BLaER1 treated with 17β-estradiol and CSF1 and Interleukin-3, amounts not matched to agents 10 nM and 100 nM (cell line): ENCODE results near the gene CTTN.

ENCODE experiments used
- H3K27ac ChIP-seq, 11 experiments: shearing (Covaris generic); formaldehyde crosslinking; 2 replicates each; pipeline ENCODE4 v1.8.1; 2022
- H3K27me3 ChIP-seq, 11 experiments: shearing (Covaris generic); formaldehyde crosslinking; 2 replicates each; pipeline ENCODE4 v1.8.1; 2022
- H3K36me3 ChIP-seq, 11 experiments: shearing (Covaris generic); formaldehyde crosslinking; 2 replicates each; pipeline ENCODE4 v1.8.1; 2022
- H3K4me1 ChIP-seq, 10 experiments: shearing (Covaris generic); formaldehyde crosslinking; 2 replicates each; pipeline ENCODE4 v1.8.1; 2022
- H3K4me2 ChIP-seq, 11 experiments: shearing (Covaris generic); formaldehyde crosslinking; 2 replicates each; pipeline ENCODE4 v1.8.1; 2022
- H3K4me3 ChIP-seq, 10 experiments: shearing (Covaris generic); formaldehyde crosslinking; 2 replicates each; pipeline ENCODE4 v1.8.1; 2022
- H3K9ac ChIP-seq, 11 experiments: shearing (Covaris generic); formaldehyde crosslinking; 2 replicates each; pipeline ENCODE4 v1.8.1; 2022
- H3K9me3 ChIP-seq, 11 experiments: shearing (Covaris generic); formaldehyde crosslinking; replicated peaks in 1 of 11; 2 replicates each; pipeline ENCODE4 v1.8.1; 2022
- H4K20me1 ChIP-seq, 11 experiments: shearing (Covaris generic); formaldehyde crosslinking; 2 replicates each; pipeline ENCODE4 v1.8.1; 2022
- Cebpa-rat ChIP-seq, 11 experiments: shearing (Covaris generic); IDR thresholded peaks; 2 replicates each; pipeline ENCODE4 v1.8.1; 2022

CTTN gene

DNA sequence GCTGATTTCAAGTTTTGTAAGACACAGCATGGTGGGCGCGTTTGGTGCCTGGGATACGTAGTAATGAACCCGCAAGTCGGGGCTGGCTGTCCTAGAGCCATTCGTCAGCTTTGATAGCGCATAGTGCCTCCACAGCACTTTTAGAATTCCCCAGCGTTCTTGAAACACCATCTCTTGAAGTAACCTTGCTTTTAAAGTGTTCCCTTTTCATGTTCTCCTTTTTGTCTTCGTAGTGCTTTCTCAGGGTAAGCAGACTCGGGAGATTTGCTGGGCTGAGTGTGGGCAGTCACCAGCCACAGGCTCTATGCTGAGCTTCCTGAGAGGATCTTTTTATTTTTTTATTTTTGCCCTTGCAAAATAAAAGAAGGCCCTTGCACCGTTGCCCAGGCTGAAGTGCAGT lies 39.6 kb upstream of the CTTN start:
- H3K4me2 ChIP-seq = peak overlapping the region in 3 of 11 experiments; percentile 40 to 88 (median 77); a peak in 6 of 22 replicates
- H4K20me1 ChIP-seq = peaks cover 44 to 95% (median 70%) of the 10 kb centered on the region in 11 experiments; a peak in 21 of 22 replicates
- H3K27me3 ChIP-seq = peaks cover 0 to 11% (median 3%) of the 10 kb centered on the region in 11 experiments; a peak in 6 of 22 replicates
- H3K4me1 ChIP-seq = peaks cover 3 to 36% (median 12%) of the 10 kb centered on the region in 10 experiments
- TF ChIP-seq Cebpa-rat (IDR thresholded peaks at IDR 0.05) = no peak
- no peaks in the 10 kb centered on the region for H3K9me3 ChIP-seq
- no peak overlapping the region for H3K9ac ChIP-seq
- peak overlapping the region in 1 of 11 experiments; percentile 1; a peak in 1 of 22 replicates for H3K27ac ChIP-seq
- no peak overlapping the region for H3K4me3 ChIP-seq
- H3K36me3 ChIP-seq = peaks cover 80 to 100% (median 99%) of the 10 kb centered on the region in 11 experiments

DNA sequence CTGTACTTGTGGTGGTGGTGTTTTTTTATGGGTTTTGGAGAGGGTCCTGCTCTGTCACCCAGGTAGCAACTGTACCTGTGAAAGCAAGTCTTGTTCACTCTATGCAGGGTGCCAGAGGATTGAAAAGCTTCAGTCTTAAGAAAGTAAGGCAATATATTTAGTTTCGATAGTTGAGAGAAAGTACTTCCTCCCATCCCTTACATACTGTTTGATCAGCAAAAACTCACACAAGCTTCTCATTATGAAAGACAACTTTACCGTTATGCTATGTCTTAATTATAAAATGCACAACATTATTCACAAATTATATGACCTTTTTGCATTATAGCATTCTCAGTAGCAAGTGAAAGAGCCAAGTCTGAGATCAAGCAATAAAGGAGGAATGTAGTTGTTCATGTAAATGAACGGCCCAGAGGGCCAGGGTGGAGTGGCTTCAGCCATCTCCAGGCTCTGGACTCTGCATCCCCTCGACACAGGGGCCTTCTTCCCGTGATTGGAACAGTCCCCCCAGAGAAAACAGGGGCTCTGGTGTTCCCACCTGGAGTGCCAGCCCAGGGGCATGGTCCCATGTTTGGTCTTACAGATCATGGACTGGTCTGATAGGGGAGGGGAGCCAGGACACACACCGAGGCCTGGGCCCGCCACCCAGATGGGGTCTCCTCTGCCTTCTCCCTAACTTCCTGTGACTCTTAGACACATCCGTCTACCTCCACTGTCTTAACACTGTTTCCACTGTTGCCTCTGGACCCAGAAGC lies 38.7 kb upstream of the CTTN start:
- Histone ChIP-seq H3K27ac (no peak overlapping the region), H4K20me1 (peaks cover 52 to 97% (median 71%) of the 10 kb centered on the region in 11 experiments; a peak in 21 of 22 replicates), H3K4me1 (peaks cover 12 to 45% (median 21%) of the 10 kb centered on the region in 10 experiments), H3K9me3 (no peaks in the 10 kb centered on the region), H3K4me2 (peak overlapping the region in 8 of 11 experiments; percentile 18 to 88 (median 34); a peak in 13 of 22 replicates), H3K27me3 (peaks cover 0 to 17% (median 8%) of the 10 kb centered on the region in 11 experiments; a peak in 7 of 22 replicates), H3K9ac (no peak overlapping the region), H3K36me3 (peaks cover 78 to 100% (median 97%) of the 10 kb centered on the region in 11 experiments), H3K4me3 (no peak overlapping the region)
- no peak for TF ChIP-seq Cebpa-rat (IDR thresholded peaks at IDR 0.05)

DNA sequence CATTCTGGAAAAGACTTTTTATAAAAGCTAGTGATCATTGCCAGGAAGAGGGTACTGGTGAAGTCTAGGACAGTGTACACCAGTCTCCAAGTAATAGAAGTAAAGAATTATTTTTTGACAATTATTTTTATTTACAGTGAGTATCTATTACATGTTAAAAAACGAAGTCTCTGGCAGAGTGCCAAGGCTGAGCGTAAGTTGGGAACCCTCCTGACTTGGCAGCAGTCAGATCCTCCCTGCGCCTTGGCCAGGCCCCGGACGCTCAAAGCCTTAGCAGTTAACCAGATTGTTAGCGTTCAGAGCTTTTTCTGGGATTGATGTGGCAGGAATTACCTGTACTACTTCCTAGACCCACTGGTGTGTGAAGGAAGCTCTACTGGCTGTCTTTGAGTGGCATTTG lies 38.1 kb upstream of the CTTN start:
- Histone ChIP-seq H3K4me1 (peaks cover 18 to 51% (median 27%) of the 10 kb centered on the region in 10 experiments), H3K9ac (no peak overlapping the region), H3K36me3 (peaks cover 78 to 99% (median 92%) of the 10 kb centered on the region in 11 experiments), H3K27ac (no peak overlapping the region), H3K9me3 (no peaks in the 10 kb centered on the region), H3K27me3 (peaks cover 0 to 17% (median 8%) of the 10 kb centered on the region in 11 experiments; a peak in 8 of 22 replicates), H3K4me3 (no peak overlapping the region), H4K20me1 (peaks cover 56 to 100% (median 77%) of the 10 kb centered on the region in 11 experiments), H3K4me2 (peak overlapping the region in 6 of 11 experiments; percentile 18 to 77 (median 26); a peak in 8 of 22 replicates)
- no peak for TF ChIP-seq Cebpa-rat (IDR thresholded peaks at IDR 0.05)

DNA sequence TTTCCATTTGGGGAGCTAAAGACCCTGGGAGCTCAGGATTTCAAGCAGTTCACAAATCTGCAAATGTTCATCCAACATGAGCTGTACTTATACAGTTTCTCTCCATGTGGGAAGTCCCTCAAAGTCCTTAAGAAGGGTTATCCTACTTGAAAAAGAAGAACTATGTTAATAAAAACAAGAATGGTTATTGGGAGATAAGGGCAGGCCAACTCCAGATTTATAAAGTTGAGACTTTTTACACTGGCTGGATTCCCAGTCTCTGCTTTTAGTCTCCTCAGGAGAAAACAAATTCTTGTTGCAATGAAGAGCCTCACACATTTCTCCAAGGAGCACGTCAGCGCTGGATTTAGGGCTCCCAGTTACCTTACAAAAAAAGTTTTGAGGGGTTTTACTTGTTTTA lies 34.2 kb upstream of the CTTN start:
- Histone ChIP-seq H4K20me1 (peaks cover 58 to 100% (median 86%) of the 10 kb centered on the region in 11 experiments), H3K27ac (no peak overlapping the region), H3K9me3 (peaks cover 0 to 14% (median 11%) of the 10 kb centered on the region in 11 experiments; a peak in 19 of 22 replicates), H3K27me3 (peaks cover 0 to 26% (median 8%) of the 10 kb centered on the region in 11 experiments; a peak in 12 of 22 replicates), H3K36me3 (peaks cover 73 to 100% (median 87%) of the 10 kb centered on the region in 11 experiments), H3K4me3 (no peak overlapping the region), H3K4me1 (peaks cover 25 to 46% (median 33%) of the 10 kb centered on the region in 10 experiments), H3K9ac (no peak overlapping the region), H3K4me2 (peak overlapping the region; percentile 53 to 88 (median 74); a peak in 21 of 22 replicates)
- TF ChIP-seq Cebpa-rat (IDR thresholded peaks at IDR 0.05) = no peak

DNA sequence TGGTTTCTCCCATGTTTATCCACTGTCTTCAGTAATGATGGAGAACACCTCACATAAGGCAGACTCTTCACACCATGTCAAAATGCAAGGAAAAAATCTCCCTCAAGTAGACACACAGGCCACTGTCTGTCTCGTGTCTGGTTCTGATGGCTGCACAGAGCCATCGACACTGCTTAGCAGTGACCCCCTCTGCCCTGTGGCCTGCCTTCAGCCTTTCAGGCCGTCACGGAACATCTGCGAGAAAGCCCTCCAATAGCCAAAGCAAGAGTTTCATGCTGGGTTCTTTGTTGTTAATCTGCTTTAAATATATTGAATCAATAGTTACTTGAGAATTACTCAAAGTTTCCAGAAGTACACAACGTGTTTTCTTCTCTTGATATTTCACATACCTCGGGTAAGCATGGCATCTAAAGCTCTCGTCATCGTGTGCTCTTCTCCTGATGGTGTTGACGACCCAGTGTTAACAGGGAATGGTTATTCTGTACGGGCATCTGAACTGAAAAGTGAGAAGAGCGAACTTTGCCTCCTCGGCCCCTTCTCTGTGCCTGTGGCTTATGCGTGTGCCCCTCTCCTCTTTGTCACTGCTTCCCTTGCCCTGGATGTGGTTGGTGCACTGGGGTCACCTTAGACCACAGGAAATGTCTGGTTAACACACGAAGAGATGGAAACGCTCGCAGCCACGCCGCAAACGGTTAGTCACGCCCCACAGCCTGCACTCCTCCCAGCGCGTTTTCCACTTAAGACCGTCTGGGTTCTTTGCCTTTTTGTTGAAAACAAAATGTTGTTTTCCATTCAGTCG lies 33.4 kb upstream of the CTTN start:
- peaks cover 68 to 100% (median 79%) of the 10 kb centered on the region in 11 experiments for H3K36me3 ChIP-seq
- peak overlapping the region; percentile 53 to 88 (median 74) for H3K4me2 ChIP-seq

DNA sequence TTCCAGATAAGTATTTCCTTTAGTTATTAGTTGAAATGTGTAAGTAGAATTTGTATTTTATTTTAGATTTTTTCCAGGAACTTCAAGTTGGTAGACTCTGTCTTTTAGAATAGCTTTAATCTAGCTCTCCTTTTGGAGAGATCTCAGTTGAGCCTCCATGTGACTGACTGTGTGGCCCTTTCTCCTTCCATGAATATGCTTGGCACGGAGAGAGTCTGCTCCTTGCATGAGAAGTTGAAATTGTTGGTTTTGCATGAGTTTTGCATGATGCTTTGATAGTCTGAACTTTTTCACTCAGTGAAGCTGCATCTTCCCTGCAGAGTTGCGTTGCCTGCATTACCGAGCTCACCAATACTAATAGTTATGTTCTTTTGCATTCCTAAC lies 32.8 kb upstream of the CTTN start:
- Histone ChIP-seq H3K27ac (no peak overlapping the region), H3K4me3 (peak overlapping the region in 1 of 10 experiments; percentile 32; a peak in 1 of 20 replicates), H3K4me2 (peak overlapping the region; percentile 53 to 88 (median 74); a peak in 20 of 22 replicates), H3K9me3 (peaks cover 0 to 20% (median 17%) of the 10 kb centered on the region in 11 experiments; a peak in 19 of 22 replicates), H3K27me3 (peaks cover 0 to 26% (median 8%) of the 10 kb centered on the region in 11 experiments; a peak in 12 of 22 replicates), H4K20me1 (peaks cover 47 to 99% (median 73%) of the 10 kb centered on the region in 11 experiments), H3K4me1 (peaks cover 17 to 33% (median 26%) of the 10 kb centered on the region in 10 experiments), H3K9ac (no peak overlapping the region), H3K36me3 (peaks cover 65 to 99% (median 79%) of the 10 kb centered on the region in 11 experiments)
- no peak for TF ChIP-seq Cebpa-rat (IDR thresholded peaks at IDR 0.05)

More for the DNA sequence above, 33.4 kb upstream of the CTTN start:
- H4K20me1 ChIP-seq = peaks cover 53 to 100% (median 79%) of the 10 kb centered on the region in 11 experiments
- peak overlapping the region in 2 of 11 experiments; percentile 7; a peak in 1 of 22 replicates for H3K9ac ChIP-seq
- H3K9me3 ChIP-seq = peaks cover 0 to 15% (median 13%) of the 10 kb centered on the region in 11 experiments; a peak in 19 of 22 replicates
- peaks cover 18 to 39% (median 29%) of the 10 kb centered on the region in 10 experiments for H3K4me1 ChIP-seq
- peak overlapping the region in 2 of 10 experiments; percentile 1 to 32; a peak in 1 of 20 replicates for H3K4me3 ChIP-seq
- H3K27ac ChIP-seq = no peak overlapping the region
- TF ChIP-seq Cebpa-rat (IDR thresholded peaks at IDR 0.05) = no peak
- peaks cover 0 to 26% (median 8%) of the 10 kb centered on the region in 11 experiments; a peak in 12 of 22 replicates for H3K27me3 ChIP-seq

DNA sequence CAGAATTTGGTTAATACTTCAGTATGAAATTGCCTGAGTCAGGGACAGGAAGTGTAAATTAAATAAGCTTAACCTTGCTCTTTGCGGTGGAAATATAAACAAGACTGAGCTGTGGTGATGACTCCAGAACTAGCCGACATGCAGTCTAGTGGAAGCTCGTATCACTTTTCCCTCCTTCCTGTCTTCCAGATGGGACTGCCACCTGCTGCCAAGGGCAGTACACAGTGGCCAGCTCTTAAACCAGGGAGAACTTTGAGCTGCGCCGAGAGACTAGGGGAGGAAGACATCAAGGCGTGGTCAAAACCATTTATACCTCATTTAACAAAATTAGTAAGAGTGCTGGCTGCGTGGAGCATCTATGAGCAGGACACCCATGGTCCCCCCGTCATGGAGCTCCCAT lies 31.3 kb upstream of the CTTN start:
- Histone ChIP-seq H3K4me1 (peaks cover 17 to 33% (median 26%) of the 10 kb centered on the region in 10 experiments), H3K27me3 (peaks cover 0 to 22% (median 8%) of the 10 kb centered on the region in 11 experiments; a peak in 12 of 22 replicates), H3K9ac (no peak overlapping the region), H3K4me3 (no peak overlapping the region), H3K9me3 (peaks cover 0 to 28% (median 25%) of the 10 kb centered on the region in 11 experiments; a peak in 19 of 22 replicates), H3K36me3 (peaks cover 62 to 99% (median 79%) of the 10 kb centered on the region in 11 experiments), H3K27ac (no peak overlapping the region), H3K4me2 (no peak overlapping the region), H4K20me1 (peaks cover 40 to 97% (median 58%) of the 10 kb centered on the region in 11 experiments)
- no peak for TF ChIP-seq Cebpa-rat (IDR thresholded peaks at IDR 0.05)

DNA sequence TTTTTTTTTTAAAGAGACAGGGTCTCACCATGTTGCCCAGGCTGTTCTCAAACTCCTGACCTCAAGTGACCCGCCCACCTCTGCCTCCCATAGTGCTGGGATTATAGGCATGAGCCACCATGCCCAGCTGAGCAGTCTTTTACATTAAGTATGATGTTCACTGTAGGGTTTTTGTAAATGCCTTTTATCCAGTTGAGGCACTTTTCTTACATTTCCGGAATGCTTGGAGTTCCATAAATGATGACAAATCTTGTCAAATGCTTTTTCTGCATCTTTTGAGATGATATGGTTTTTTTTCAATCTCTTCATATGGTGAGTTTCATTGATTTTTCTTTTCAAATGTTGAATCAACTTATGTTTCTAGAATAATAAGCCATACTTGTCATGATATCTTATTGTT lies 29.4 kb upstream of the CTTN start:
- Histone ChIP-seq H3K9ac (no peak overlapping the region), H4K20me1 (peaks cover 23 to 97% (median 48%) of the 10 kb centered on the region in 11 experiments), H3K4me3 (no peak overlapping the region), H3K9me3 (peaks cover 0 to 28% (median 25%) of the 10 kb centered on the region in 11 experiments; a peak in 19 of 22 replicates), H3K4me2 (no peak overlapping the region), H3K36me3 (peaks cover 62 to 99% (median 79%) of the 10 kb centered on the region in 11 experiments), H3K27ac (no peak overlapping the region), H3K27me3 (peaks cover 0 to 16% (median 6%) of the 10 kb centered on the region in 11 experiments; a peak in 8 of 22 replicates), H3K4me1 (peaks cover 17 to 27% (median 21%) of the 10 kb centered on the region in 10 experiments)
- TF ChIP-seq Cebpa-rat (IDR thresholded peaks at IDR 0.05) = no peak
